Natural killer cell (primary cell): ENCODE data around the gene CBR3. TPM values are rescaled to one million over a fixed set of nuclear protein-coding genes. Genes with fewer than 3 reads are reported as not detected.

Experiments used
- ATAC-seq, 3 donors: fragments of 150-1000 bp in 2 of 3; fragments of 200-7000 bp in 1 of 3; cut with Tn5 transposase; 1 replicate in 1 of 3; 2 replicates in 2 of 3; pipeline ENCODE4 v1.10.0; 2021; ENCODE audit warnings: mild to moderate bottlenecking in 2 of 3, moderate library complexity in 2 of 3
- DNase-seq, 2 donors: peaks; one replicate each; pipeline versions ENCODE4 v3.0.0 to v3.0.0-alpha.2; 2013 to 2021; ENCODE audit warnings: mixed read lengths in 1 of 2
- H3K27ac ChIP-seq: one replicate; pipeline ENCODE4 v1.5.1; 2013; ENCODE audit warnings: mild to moderate bottlenecking, low read length
- H3K27me3 ChIP-seq: one replicate; pipeline ENCODE4 v1.6.1; 2013; ENCODE audit warnings: low read length; ENCODE audit not compliant: control insufficient read depth, insufficient read depth
- H3K36me3 ChIP-seq: one replicate; pipeline ENCODE4 v1.6.1; 2013; ENCODE audit warnings: low read length; ENCODE audit not compliant: control insufficient read depth, insufficient read depth
- H3K4me1 ChIP-seq: one replicate; pipeline ENCODE4 v1.6.1; 2013; ENCODE audit warnings: low read length; ENCODE audit not compliant: control insufficient read depth, insufficient read depth
- H3K4me3 ChIP-seq: one replicate; pipeline ENCODE4 v1.5.1; 2013; ENCODE audit warnings: low read length
- H3K9me3 ChIP-seq: one replicate; pipeline ENCODE4 v1.6.1; 2013; ENCODE audit warnings: low read length; ENCODE audit not compliant: control insufficient read depth, insufficient read depth
- H3K27ac Mint-ChIP-seq, 2 donors: one replicate each; pipeline ENCODE4 v1.8.0; 2022; ENCODE audit warnings: mild to moderate bottlenecking in 2 of 2, mixed read lengths in 2 of 2, moderate library complexity in 1 of 2
- H3K27me3 Mint-ChIP-seq, 2 donors: one replicate each; pipeline ENCODE4 v1.8.0; 2022; ENCODE audit warnings: low read depth in 2 of 2, mixed read lengths in 2 of 2
- H3K36me3 Mint-ChIP-seq: one replicate; pipeline ENCODE4 v1.8.0; 2022; ENCODE audit warnings: mixed read lengths
- H3K4me1 Mint-ChIP-seq, 2 donors: one replicate each; pipeline ENCODE4 v1.8.0; 2022; ENCODE audit warnings: mixed read lengths in 2 of 2
- H3K4me3 Mint-ChIP-seq: one replicate; pipeline ENCODE4 v1.8.0; 2022; ENCODE audit warnings: mild to moderate bottlenecking, moderate library complexity, mixed read lengths
- H3K9me3 Mint-ChIP-seq, 2 donors: one replicate each; pipeline ENCODE4 v1.8.0; 2022; ENCODE audit warnings: mixed read lengths in 2 of 2
- CTCF ChIP-seq: fragments of 200-600 bp; IDR thresholded peaks from one replicate; pipeline ENCODE4 v1.8.0; 2022; ENCODE audit warnings: antibody characterized with exemption
- WGBS: methylation state at CpG from one replicate; pipeline ENCODE4 v1.1.7; 2013; ENCODE audit warnings: missing lambda C conversion rate; ENCODE audit not compliant: insufficient coverage; 5-methylcytosine and 5-hydroxymethylcytosine counted together
- intact Hi-C: fragments of 100-400 bp; cut with micrococcal nuclease; formaldehyde crosslinking; loops from one replicate; pipeline ENCODE4 v1.14.2; 2022
- total RNA-seq, 4 donors: library from RNA; stranded (reverse); fragments of 120-200 nt in 1 of 4; gene quantifications; one replicate each; pipeline versions ENCODE4 v1.2.3 to v1.2.4, GENCODE V29; 2013 to 2022

The CBR3 gene
- total RNA-seq, 3 donors from 2014 or later (not counting 1 experiment from before 2014, with no cell fraction given) = 0.95 to 1.5 (median 1.2) TPM

- peaks cover 6% of the 10 kb centered on the region for H3K36me3 ChIP-seq
- no peaks in the 10 kb centered on the region for H3K27me3 Mint-ChIP-seq
- WGBS = 98% methylated on average over 3 of the region's 4 CpGs
- no peak overlapping the region for H3K4me3 Mint-ChIP-seq
- H3K9me3 Mint-ChIP-seq = no peaks in the 10 kb centered on the region
- intact Hi-C loops = no loop called here
- no peak overlapping the region for H3K27ac ChIP-seq
- no peaks in the 10 kb centered on the region for H3K36me3 Mint-ChIP-seq
- peaks cover 17% of the 10 kb centered on the region in 2 donors for H3K4me1 Mint-ChIP-seq
- DNase-seq (no peak), ATAC-seq (no peak)
- no peak for TF ChIP-seq CTCF
- H3K27ac Mint-ChIP-seq = no peak overlapping the region
- H3K27me3 ChIP-seq = no peaks in the 10 kb centered on the region
- no peak overlapping the region for H3K4me3 ChIP-seq
- H3K4me1 ChIP-seq = peaks cover 3% of the 10 kb centered on the region
- H3K9me3 ChIP-seq = no peaks in the 10 kb centered on the region
Observed at GRCh38 chr21:36190736-36191135, 55.9 kb downstream of the CBR3 start.

GRCh38 chr21:36193200-36193599, 58.3 kb downstream of the CBR3 start:
- no peak overlapping the region for H3K4me3 ChIP-seq
- Mint-ChIP-seq H3K4me3 (no peak overlapping the region), H3K4me1 (peaks cover 9 to 14% of the 10 kb centered on the region in 2 donors), H3K27me3 (no peaks in the 10 kb centered on the region), H3K36me3 (no peaks in the 10 kb centered on the region), H3K27ac (no peak overlapping the region), H3K9me3 (no peaks in the 10 kb centered on the region)
- 94% methylated on average over 7 of the region's 7 CpGs for WGBS
- no peak for TF ChIP-seq CTCF
- no peaks in the 10 kb centered on the region for H3K27me3 ChIP-seq
- DNase-seq = no peak
- H3K36me3 ChIP-seq = peaks cover 4% of the 10 kb centered on the region
- ATAC-seq = no peak
- H3K4me1 ChIP-seq = peaks cover 3% of the 10 kb centered on the region
- H3K27ac ChIP-seq = no peak overlapping the region
- H3K9me3 ChIP-seq = no peaks in the 10 kb centered on the region
- intact Hi-C loops = no loop called here

GRCh38 chr21:36194024-36194423, 59.1 kb downstream of the CBR3 start:
- Histone ChIP-seq H3K9me3 (no peaks in the 10 kb centered on the region), H3K36me3 (peaks cover 2% of the 10 kb centered on the region), H3K27ac (no peak overlapping the region), H3K4me3 (no peak overlapping the region), H3K4me1 (no peaks in the 10 kb centered on the region), H3K27me3 (no peaks in the 10 kb centered on the region)
- H3K4me1 Mint-ChIP-seq = peaks cover under 1 to 5% of the 10 kb centered on the region in 2 donors
- 98% methylated on average over 3 of the region's 3 CpGs for WGBS
- H3K27me3 Mint-ChIP-seq = no peaks in the 10 kb centered on the region
- H3K9me3 Mint-ChIP-seq = no peaks in the 10 kb centered on the region
- no peak overlapping the region for H3K4me3 Mint-ChIP-seq
- ATAC-seq (no peak), DNase-seq (no peak)
- no peaks in the 10 kb centered on the region for H3K36me3 Mint-ChIP-seq
- no peak overlapping the region for H3K27ac Mint-ChIP-seq
- no peak for TF ChIP-seq CTCF
- intact Hi-C loops = no loop called here

GRCh38 chr21:36195613-36196012, 60.7 kb downstream of the CBR3 start:
- intact Hi-C loops = no loop called here
- H3K27ac Mint-ChIP-seq = no peak overlapping the region
- ATAC-seq (no peak), DNase-seq (no peak)
- no peaks in the 10 kb centered on the region for H3K36me3 Mint-ChIP-seq
- H3K4me3 Mint-ChIP-seq = no peak overlapping the region
- TF ChIP-seq CTCF = no peak
- H3K27me3 Mint-ChIP-seq = no peaks in the 10 kb centered on the region
- no peaks in the 10 kb centered on the region for H3K27me3 ChIP-seq
- no peak overlapping the region for H3K27ac ChIP-seq
- H3K4me1 ChIP-seq = no peaks in the 10 kb centered on the region
- no peaks in the 10 kb centered on the region for H3K9me3 ChIP-seq
- no peak overlapping the region for H3K4me3 ChIP-seq
- WGBS = 100% methylated on average over 1 of the region's 1 CpG
- H3K36me3 ChIP-seq = peaks cover 5% of the 10 kb centered on the region
- H3K4me1 Mint-ChIP-seq = peaks cover 0 to 4% of the 10 kb centered on the region in 2 donors
- no peaks in the 10 kb centered on the region for H3K9me3 Mint-ChIP-seq
